Jurkat, Clone E6-1 (cell line): Measurements from ENCODE around the gene SFMBT1.
"Not testable (repeated sequence)": the region's sequence is repeated elsewhere in the genome, so short reads cannot be mapped to it uniquely, and the experiment has no call there.

ENCODE experiments used
- DNase-seq: peaks from one replicate; pipeline ENCODE4 v3.0.0-alpha.2; 2011; ENCODE audit warnings: low read depth, low spot score
- H3K4me3 ChIP-seq: 2 replicates; pipeline ENCODE4 v1.5.1; 2011; ENCODE audit warnings: mild to moderate bottlenecking, low read length, control low read depth, moderate library complexity

SFMBT1 gene

GRCh38 chr3:53042651-53043050 is 3.2 kb downstream of the SFMBT1 start:
- H3K4me3 ChIP-seq, result no peak overlapping the region
- no peak for DNase-seq

GRCh38 chr3:53040351-53040820 is 5.5 kb downstream of the SFMBT1 start:
- no peak for DNase-seq
- H3K4me3 ChIP-seq, result no peak overlapping the region

- H3K4me3 ChIP-seq, result no peak overlapping the region
- no peak for DNase-seq
Observed at GRCh38 chr3:53039376-53039752, 6.5 kb downstream of the SFMBT1 start.

GRCh38 chr3:53038679-53039375 is 7.0 kb downstream of the SFMBT1 start:
- no peak for DNase-seq
- no peak overlapping the region for H3K4me3 ChIP-seq

- DNase-seq, result no peak
- no peak overlapping the region for H3K4me3 ChIP-seq
Observed at GRCh38 chr3:53035825-53036619, 9.9 kb downstream of the SFMBT1 start.

- not testable (repeated sequence) for DNase-seq, H3K4me3 ChIP-seq
Observed at GRCh38 chr3:53035018-53035417, 10.9 kb downstream of the SFMBT1 start.

- H3K4me3 ChIP-seq, DNase-seq: not testable (repeated sequence)
Observed at GRCh38 chr3:53034411-53034810, 11.5 kb downstream of the SFMBT1 start.

- DNase-seq, result no peak
- no peak overlapping the region for H3K4me3 ChIP-seq
Observed at GRCh38 chr3:53032609-53033008, 13.3 kb downstream of the SFMBT1 start.

GRCh38 chr3:53030619-53031449 is 15.0 kb downstream of the SFMBT1 start:
- DNase-seq, result peak; percentile 26
- no peak overlapping the region for H3K4me3 ChIP-seq

- DNase-seq, result no peak
- H3K4me3 ChIP-seq, result no peak overlapping the region
Observed at GRCh38 chr3:53028641-53029040, 17.2 kb downstream of the SFMBT1 start.

GRCh38 chr3:53027254-53027844 is 18.5 kb downstream of the SFMBT1 start:
- H3K4me3 ChIP-seq, result no peak overlapping the region
- DNase-seq, result no peak

GRCh38 chr3:53026382-53027162 is 19.3 kb downstream of the SFMBT1 start:
- peak; percentile 65 for DNase-seq
- H3K4me3 ChIP-seq, result no peak overlapping the region

GRCh38 chr3:53024315-53024714 is 21.6 kb downstream of the SFMBT1 start:
- no peak overlapping the region for H3K4me3 ChIP-seq
- no peak for DNase-seq

- DNase-seq, result peak; percentile 34
- H3K4me3 ChIP-seq, result no peak overlapping the region
Observed at GRCh38 chr3:53023072-53023823, 22.6 kb downstream of the SFMBT1 start.

GRCh38 chr3:53022647-53023046 is 23.2 kb downstream of the SFMBT1 start:
- DNase-seq, result no peak
- H3K4me3 ChIP-seq, result no peak overlapping the region

GRCh38 chr3:53016236-53016635 is 29.6 kb downstream of the SFMBT1 start:
- H3K4me3 ChIP-seq, result no peak overlapping the region
- DNase-seq, result no peak

- DNase-seq, result no peak
- H3K4me3 ChIP-seq, result no peak overlapping the region
Observed at GRCh38 chr3:53011324-53011723, 34.5 kb downstream of the SFMBT1 start.
